22Rv1 (cell line): ENCODE data around the gene RUNX2.

Source experiments
- ZFX ChIP-seq: fragments of 450-650 bp; IDR thresholded peaks from 2 replicates; pipeline ENCODE4 v1.6.1; 2017; ENCODE audit warnings: antibody characterized with exemption, borderline replicate concordance
- TF ChIP-seq, protein P1 (sequence below): fragments of 450-650 bp; IDR thresholded peaks from 2 replicates; pipeline ENCODE4 v1.5.1; 2017; ENCODE audit warnings: mild to moderate bottlenecking

DNA sequence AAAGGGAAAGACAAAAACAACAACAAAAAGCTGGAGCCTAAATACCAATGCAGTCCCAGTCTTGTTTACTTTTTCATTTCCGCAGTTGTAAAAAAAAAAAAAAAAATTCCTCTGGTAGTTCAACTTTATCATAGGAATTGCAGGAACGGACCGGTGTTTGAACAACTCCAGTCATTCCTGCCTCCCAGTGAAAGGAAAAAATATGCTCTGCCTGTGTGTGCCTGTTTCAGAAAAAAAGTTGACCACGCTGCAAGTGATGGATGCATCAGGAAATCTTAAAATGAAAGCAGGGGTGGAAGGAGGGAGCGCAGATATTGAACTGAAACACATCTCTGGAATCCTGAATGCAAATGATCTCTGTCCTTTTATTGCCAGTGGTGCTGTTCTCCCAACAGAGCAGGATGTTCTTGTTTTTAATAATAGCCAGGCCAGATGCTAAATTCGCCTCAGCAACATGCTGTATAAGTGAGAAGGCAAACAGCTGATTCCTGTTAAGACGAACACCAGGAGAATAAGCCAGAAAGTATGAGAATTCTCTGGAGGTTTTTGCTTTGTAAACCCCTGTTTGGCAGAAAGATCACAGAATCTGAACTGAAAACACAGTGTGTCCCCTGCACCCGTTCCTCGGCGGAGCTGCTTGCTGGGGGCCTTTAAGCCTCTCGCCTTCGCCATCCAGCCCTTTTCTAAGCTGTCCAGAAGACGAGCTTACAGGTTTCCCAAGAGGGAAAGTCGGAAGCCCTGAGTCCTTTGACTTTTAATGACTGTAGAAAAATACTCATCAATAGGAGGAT, 228.0 kb downstream of the RUNX2 start:
- TF ChIP-seq, protein P1, sequence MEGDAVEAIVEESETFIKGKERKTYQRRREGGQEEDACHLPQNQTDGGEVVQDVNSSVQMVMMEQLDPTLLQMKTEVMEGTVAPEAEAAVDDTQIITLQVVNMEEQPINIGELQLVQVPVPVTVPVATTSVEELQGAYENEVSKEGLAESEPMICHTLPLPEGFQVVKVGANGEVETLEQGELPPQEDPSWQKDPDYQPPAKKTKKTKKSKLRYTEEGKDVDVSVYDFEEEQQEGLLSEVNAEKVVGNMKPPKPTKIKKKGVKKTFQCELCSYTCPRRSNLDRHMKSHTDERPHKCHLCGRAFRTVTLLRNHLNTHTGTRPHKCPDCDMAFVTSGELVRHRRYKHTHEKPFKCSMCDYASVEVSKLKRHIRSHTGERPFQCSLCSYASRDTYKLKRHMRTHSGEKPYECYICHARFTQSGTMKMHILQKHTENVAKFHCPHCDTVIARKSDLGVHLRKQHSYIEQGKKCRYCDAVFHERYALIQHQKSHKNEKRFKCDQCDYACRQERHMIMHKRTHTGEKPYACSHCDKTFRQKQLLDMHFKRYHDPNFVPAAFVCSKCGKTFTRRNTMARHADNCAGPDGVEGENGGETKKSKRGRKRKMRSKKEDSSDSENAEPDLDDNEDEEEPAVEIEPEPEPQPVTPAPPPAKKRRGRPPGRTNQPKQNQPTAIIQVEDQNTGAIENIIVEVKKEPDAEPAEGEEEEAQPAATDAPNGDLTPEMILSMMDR, result no peak
- no peak for TF ChIP-seq ZFX
